HEK293T (cell line): ENCODE data around the gene ZNF774.

Experiments
- CTCF ChIA-PET: fragments of 350-600 bp; formaldehyde crosslinking; extraction: SDS; loops from one replicate; lab custom pipeline; 2021; ENCODE audit warnings: antibody characterized with exemption, inconsistent platforms; lab: Yijun Ruan, JAX
- POLR2A ChIA-PET: fragments of 350-600 bp; formaldehyde crosslinking; extraction: SDS; loops from one replicate; lab custom pipeline; 2020; ENCODE audit warnings: antibody characterized with exemption, inconsistent platforms; lab: Yijun Ruan, JAX
- DNase-seq: peaks from one replicate; pipeline ENCODE4 v3.0.0; 2012; ENCODE audit warnings: mixed read lengths; ENCODE audit errors: extremely low spot score
- ARNT ChIP-seq: fragments of 450-650 bp; IDR thresholded peaks from 2 replicates; pipeline ENCODE4 v1.6.1; 2017; ENCODE audit warnings: mild to moderate bottlenecking
- BHLHE40 ChIP-seq: fragments of 450-650 bp; IDR thresholded peaks from 2 replicates; pipeline ENCODE4 v1.6.1; 2016; ENCODE audit warnings: mild to moderate bottlenecking, moderate library complexity, borderline replicate concordance
- CTBP1 ChIP-seq: fragments of 450-650 bp; IDR thresholded peaks from 2 replicates; pipeline ENCODE4 v1.6.1; 2016; ENCODE audit warnings: borderline replicate concordance
- ELF4 ChIP-seq: fragments of 450-650 bp; IDR thresholded peaks from 2 replicates; pipeline ENCODE4 v1.6.1; 2017; ENCODE audit warnings: antibody characterized with exemption
- FOXA1 ChIP-seq: fragments of 450-650 bp; IDR thresholded peaks from 2 replicates; pipeline ENCODE4 v1.6.1; 2016; ENCODE audit warnings: mild to moderate bottlenecking
- FOXK2 ChIP-seq: fragments of 450-650 bp; IDR thresholded peaks from 2 replicates; pipeline ENCODE4 v1.6.1; 2016; ENCODE audit warnings: mild to moderate bottlenecking
- FOXM1 ChIP-seq: fragments of 450-650 bp; IDR thresholded peaks from 2 replicates; pipeline ENCODE4 v1.6.1; 2017; ENCODE audit warnings: mild to moderate bottlenecking, borderline replicate concordance
- HDGF ChIP-seq: fragments of 450-650 bp; IDR thresholded peaks from 2 replicates; pipeline ENCODE4 v1.6.1; 2017; ENCODE audit warnings: antibody characterized with exemption, borderline replicate concordance
- L3MBTL2 ChIP-seq: fragments of 450-650 bp; conservative IDR thresholded peaks from 2 replicates; pipeline ENCODE4 v1.6.1; 2016; ENCODE audit warnings: mild to moderate bottlenecking
- LEF1 ChIP-seq: fragments of 450-650 bp; IDR thresholded peaks from 2 replicates; pipeline ENCODE4 v1.6.1; 2017; ENCODE audit warnings: mild to moderate bottlenecking, borderline replicate concordance
- NFRKB ChIP-seq: fragments of 450-650 bp; IDR thresholded peaks from 2 replicates; pipeline ENCODE4 v1.6.1; 2016; ENCODE audit warnings: mild to moderate bottlenecking, moderate library complexity
- SP1 ChIP-seq: fragments of 450-650 bp; IDR thresholded peaks from 2 replicates; pipeline ENCODE4 v1.6.1; 2017
- SUZ12 ChIP-seq: fragments of 450-650 bp; IDR thresholded peaks from 2 replicates; pipeline ENCODE4 v1.6.1; 2016; ENCODE audit warnings: mild to moderate bottlenecking
- TARDBP ChIP-seq: fragments of 450-650 bp; IDR thresholded peaks from 2 replicates; pipeline ENCODE4 v1.6.1; 2016
- ZNF384 ChIP-seq: fragments of 450-650 bp; IDR thresholded peaks from 2 replicates; pipeline ENCODE4 v1.6.1; 2016
- TF ChIP-seq, protein P1 (sequence below): fragments of 450-650 bp; IDR thresholded peaks from 2 replicates; pipeline ENCODE4 v1.6.1; 2016

Gene ZNF774

GRCh38 chr15:90325726-90326125 lies 26.4 kb upstream of the ZNF774 start:
- POLR2A ChIA-PET = no interaction called here
- CTCF ChIA-PET = interaction anchor here (0.6 to 1.8 kb wide), 2 partner anchors 38 to 157 kb away, joined by 3 to 5 read pairs; no protein-coding TSS in a partner anchor
- no peak for DNase-seq
- TF ChIP-seq HDGF (no peak), SUZ12 (no peak)
- TF ChIP-seq, protein P1, sequence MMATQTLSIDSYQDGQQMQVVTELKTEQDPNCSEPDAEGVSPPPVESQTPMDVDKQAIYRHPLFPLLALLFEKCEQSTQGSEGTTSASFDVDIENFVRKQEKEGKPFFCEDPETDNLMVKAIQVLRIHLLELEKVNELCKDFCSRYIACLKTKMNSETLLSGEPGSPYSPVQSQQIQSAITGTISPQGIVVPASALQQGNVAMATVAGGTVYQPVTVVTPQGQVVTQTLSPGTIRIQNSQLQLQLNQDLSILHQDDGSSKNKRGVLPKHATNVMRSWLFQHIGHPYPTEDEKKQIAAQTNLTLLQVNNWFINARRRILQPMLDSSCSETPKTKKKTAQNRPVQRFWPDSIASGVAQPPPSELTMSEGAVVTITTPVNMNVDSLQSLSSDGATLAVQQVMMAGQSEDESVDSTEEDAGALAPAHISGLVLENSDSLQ = no peak

- TF ChIP-seq ARNT = no peak
- no peak for TF ChIP-seq ELF4
- no peak for TF ChIP-seq SUZ12
- no peak for TF ChIP-seq FOXK2
- TF ChIP-seq TARDBP = no peak
- TF ChIP-seq FOXA1 = no peak
- TF ChIP-seq LEF1 = no peak
- no peak for DNase-seq
- ChIA-PET POLR2A (no interaction called here), CTCF (interaction anchor here (0.5 to 1.8 kb wide), 2 partner anchors 156 to 338 kb away, joined by 4 to 5 read pairs; no protein-coding TSS in a partner anchor)
Measured at GRCh38 chr15:90326441-90326840, 25.6 kb upstream of the ZNF774 start.

- ChIA-PET POLR2A (no interaction called here), CTCF (no interaction called here)
- no peak for TF ChIP-seq LEF1
- no peak for TF ChIP-seq CTBP1
- TF ChIP-seq FOXA1 = no peak
- no peak for TF ChIP-seq L3MBTL2
- TF ChIP-seq SP1 = no peak
- TF ChIP-seq, protein P1 = no peak
- TF ChIP-seq ELF4 = no peak
- TF ChIP-seq BHLHE40 = no peak
- TF ChIP-seq SUZ12 = no peak
- no peak for TF ChIP-seq ZNF384
- no peak for TF ChIP-seq FOXM1
- no peak for TF ChIP-seq NFRKB
- TF ChIP-seq ARNT = no peak
- no peak for TF ChIP-seq HDGF
- TF ChIP-seq FOXK2 = no peak
- DNase-seq = no peak
Measured at GRCh38 chr15:90327311-90327710, 24.8 kb upstream of the ZNF774 start.

- TF ChIP-seq ARNT (no peak), L3MBTL2 (no peak), TARDBP (no peak), HDGF (no peak), BHLHE40 (no peak), CTBP1 (no peak), NFRKB (no peak), FOXK2 (no peak), FOXM1 (no peak), SP1 (no peak), LEF1 (no peak), SUZ12 (no peak), ZNF384 (no peak), ELF4 (no peak), FOXA1 (no peak)
- TF ChIP-seq, protein P1 = no peak
- POLR2A ChIA-PET = no interaction called here
- CTCF ChIA-PET = no interaction called here
- DNase-seq = no peak
Measured at GRCh38 chr15:90334304-90334731, 17.8 kb upstream of the ZNF774 start.

GRCh38 chr15:90336705-90337141 lies 15.4 kb upstream of the ZNF774 start:
- ChIA-PET POLR2A (interaction anchor here (1.0 to 1.8 kb wide), 3 partner anchors 15 to 51 kb away, joined by 3 to 6 read pairs (median 3); partner anchors contain the start of genes IQGAP1 and ZNF774), CTCF (interaction anchor here (1.8 kb wide), 1 partner anchor 17 kb away, joined by 7 read pairs; no protein-coding TSS in a partner anchor)
- TF ChIP-seq SUZ12 (no peak), BHLHE40 (no peak), SP1 (no peak), HDGF (no peak)
- no peak for DNase-seq

GRCh38 chr15:90337256-90337655 lies 14.8 kb upstream of the ZNF774 start:
- POLR2A ChIA-PET = interaction anchor here (1.0 to 1.8 kb wide), 3 partner anchors 15 to 51 kb away, joined by 3 to 6 read pairs (median 3); partner anchors contain the start of genes IQGAP1 and ZNF774
- CTCF ChIA-PET = interaction anchor here (1.8 kb wide), 1 partner anchor 17 kb away, joined by 7 read pairs; no protein-coding TSS in a partner anchor
- TF ChIP-seq FOXK2 (no peak), L3MBTL2 (no peak), HDGF (no peak), SP1 (no peak), ZNF384 (no peak), FOXA1 (no peak), SUZ12 (no peak), FOXM1 (no peak), ELF4 (no peak), BHLHE40 (no peak), LEF1 (no peak), TARDBP (no peak), ARNT (no peak), CTBP1 (no peak), NFRKB (no peak)
- TF ChIP-seq, protein P1 = no peak
- no peak for DNase-seq
